CD14-positive monocyte (primary cell): ENCODE results near the gene ATP6V0E1. TPM values are rescaled to one million over a fixed set of nuclear protein-coding genes. Genes with fewer than 3 reads are reported as not detected.

ENCODE experiments used
- DNase-seq, 3 donors: peaks; one replicate each; pipeline ENCODE4 v3.0.0-alpha.2; 2011 to 2022
- H2AFZ ChIP-seq: 2 replicates; pipeline ENCODE4 v1.6.0; 2012; ENCODE audit warnings: mild to moderate bottlenecking, low read depth, low read length, inconsistent platforms; ENCODE audit not compliant: insufficient read depth, poor library complexity, severe bottlenecking
- H3K27ac ChIP-seq, 2 donors: 1 replicate in 1 of 2; 2 replicates in 1 of 2; pipeline ENCODE4 v1.5.1; 2012 to 2013; ENCODE audit warnings: low read length in 2 of 2, control low read depth in 1 of 2, inconsistent platforms in 1 of 2, low read depth in 1 of 2, mild to moderate bottlenecking in 1 of 2
- H3K27me3 ChIP-seq, 2 donors: one replicate each; pipeline versions ENCODE4 v1.6.0 to v1.6.1; 2011 to 2013; ENCODE audit warnings: low read length in 2 of 2; ENCODE audit not compliant: control insufficient read depth in 2 of 2, insufficient read depth in 2 of 2
- H3K36me3 ChIP-seq, 2 donors: replicated peaks in 1 of 2; 1 replicate in 1 of 2; 2 replicates in 1 of 2; pipeline versions ENCODE4 v1.5.1 to v1.6.1; 2012 to 2013; ENCODE audit warnings: low read length in 2 of 2, control low read depth in 1 of 2, inconsistent platforms in 1 of 2, mild to moderate bottlenecking in 1 of 2; ENCODE audit not compliant: insufficient read depth in 2 of 2, control insufficient read depth in 1 of 2
- H3K4me1 ChIP-seq, 2 donors: 1 replicate in 1 of 2; 2 replicates in 1 of 2; pipeline versions ENCODE4 v1.5.1 to v1.6.1; 2012 to 2013; ENCODE audit warnings: low read length in 2 of 2, control low read depth in 1 of 2, inconsistent platforms in 1 of 2, mild to moderate bottlenecking in 1 of 2, moderate library complexity in 1 of 2; ENCODE audit not compliant: insufficient read depth in 2 of 2, control insufficient read depth in 1 of 2
- H3K4me2 ChIP-seq: replicated peaks from 2 replicates; pipeline ENCODE3; 2012; ENCODE audit warnings: low read length, moderate library complexity, mild to moderate bottlenecking; ENCODE audit not compliant: poor library complexity, severe bottlenecking; ENCODE audit errors: extremely low read depth
- H3K4me3 ChIP-seq, 3 experiments: fragments of 200-600 bp in 1 of 3; sonication (generic) in 1 of 3; replicated peaks in 1 of 3; 1 replicate in 2 of 3; 2 replicates in 1 of 3; pipeline ENCODE4 v1.5.1; 2011 to 2013; ENCODE audit warnings: low read length in 3 of 3, mild to moderate bottlenecking in 3 of 3, control low read depth in 2 of 3, low read depth in 2 of 3, inconsistent platforms in 1 of 3, moderate library complexity in 1 of 3
- H3K79me2 ChIP-seq: 2 replicates; pipeline ENCODE4 v1.6.0; 2012; ENCODE audit warnings: mild to moderate bottlenecking, control low read depth, inconsistent platforms, low read length, moderate library complexity; ENCODE audit not compliant: insufficient read depth
- H3K9ac ChIP-seq: 2 replicates; pipeline ENCODE4 v1.6.0; 2017; ENCODE audit warnings: low read length, mild to moderate bottlenecking; ENCODE audit not compliant: insufficient read depth, poor library complexity, severe bottlenecking
- H3K9me3 ChIP-seq, 2 donors: replicated peaks in 1 of 2; 1 replicate in 1 of 2; 2 replicates in 1 of 2; pipeline versions ENCODE4 v1.5.1 to v1.6.1; 2012 to 2013; ENCODE audit warnings: low read length in 2 of 2, control low read depth in 1 of 2; ENCODE audit not compliant: control insufficient read depth in 1 of 2, insufficient read depth in 1 of 2
- H4K20me1 ChIP-seq: 2 replicates; pipeline ENCODE4 v1.6.0; 2012; ENCODE audit warnings: mild to moderate bottlenecking, low read length, control low read depth, moderate library complexity; ENCODE audit not compliant: insufficient read depth
- H3K27ac Mint-ChIP-seq, 7 donors: one replicate each; pipeline ENCODE4 v1.8.0; 2020; ENCODE audit warnings: mild to moderate bottlenecking in 7 of 7, mixed read lengths in 7 of 7, moderate library complexity in 6 of 7, inconsistent platforms in 2 of 7
- H3K27me3 Mint-ChIP-seq, 3 donors: one replicate each; pipeline ENCODE4 v1.8.0; 2021 to 2022; ENCODE audit warnings: low read depth in 3 of 3, mild to moderate bottlenecking in 3 of 3, mixed read lengths in 3 of 3, moderate library complexity in 3 of 3, inconsistent platforms in 1 of 3
- H3K36me3 Mint-ChIP-seq, 2 donors: one replicate each; pipeline ENCODE4 v1.8.0; 2020; ENCODE audit warnings: mixed read lengths in 2 of 2, inconsistent platforms in 1 of 2, mild to moderate bottlenecking in 1 of 2
- H3K4me1 Mint-ChIP-seq: one replicate; pipeline ENCODE4 v1.8.0; 2020; ENCODE audit warnings: mild to moderate bottlenecking, mixed read lengths
- H3K4me3 Mint-ChIP-seq, 2 donors: one replicate each; pipeline ENCODE4 v1.8.0; 2020; ENCODE audit warnings: mild to moderate bottlenecking in 2 of 2, mixed read lengths in 2 of 2, moderate library complexity in 1 of 2
- H3K9me3 Mint-ChIP-seq, 7 donors: one replicate each; pipeline ENCODE4 v1.8.0; 2020 to 2022; ENCODE audit warnings: mixed read lengths in 7 of 7, mild to moderate bottlenecking in 6 of 7, moderate library complexity in 6 of 7, inconsistent platforms in 2 of 7
- CTCF ChIP-seq: fragments of 200-600 bp; IDR thresholded peaks from one replicate; pipeline ENCODE4 v1.8.0; 2022; ENCODE audit warnings: antibody characterized with exemption, mild to moderate bottlenecking
- WGBS: methylation state at CpG from one replicate; pipeline ENCODE4 v1.1.5; 2013; ENCODE audit warnings: missing lambda C conversion rate; ENCODE audit not compliant: insufficient coverage; 5-methylcytosine and 5-hydroxymethylcytosine counted together
- intact Hi-C, 2 donors: fragments of 100-400 bp; cut with micrococcal nuclease; formaldehyde crosslinking; loops; one replicate each; pipeline versions ENCODE4 v1.15.0 to v1.15.1; 2023
- polyA plus RNA-seq, 3 donors: library from polyadenylated mRNA; depleted of rRNA in 1 of 3; unstranded in 2 of 3; stranded (reverse) in 1 of 3; fragments of 300-500 nt in 2 of 3; fragments of >200 nt in 1 of 3; fragmentation: Illumina TruSeq in 2 of 3; gene quantifications; 1 replicate in 2 of 3; 2 replicates in 1 of 3; pipeline ENCODE4 v1.2.3, GENCODE V29; 2012 to 2021

ATP6V0E1 gene
- polyA plus RNA-seq, 3 donors, result 216 to 760 (median 698) TPM

GRCh38 chr5:172971482-172971881 is 12.1 kb upstream of the ATP6V0E1 start:
- H3K4me1 ChIP-seq, result peaks cover 25 to 29% of the 10 kb centered on the region in 2 donors
- no peak for DNase-seq
- peaks cover 1 to 3% of the 10 kb centered on the region in 2 donors for H3K36me3 Mint-ChIP-seq
- no peaks in the 10 kb centered on the region for H3K9me3 ChIP-seq
- intact Hi-C loops, result loop anchor here in 1 of 2 donors (10.0 kb wide), 1 partner anchor 233 kb away; no protein-coding TSS in a partner anchor
- peaks cover 0 to 2% (median 0%) of the 10 kb centered on the region in 7 donors for H3K9me3 Mint-ChIP-seq
- no peak overlapping the region for H2AFZ ChIP-seq
- H3K27me3 Mint-ChIP-seq, result peaks cover 0 to 2% (median 0%) of the 10 kb centered on the region in 3 donors
- no peaks in the 10 kb centered on the region for H3K79me2 ChIP-seq
- TF ChIP-seq CTCF, result no peak
- peaks cover 22% of the 10 kb centered on the region for H3K4me1 Mint-ChIP-seq
- H3K27ac Mint-ChIP-seq, result no peak overlapping the region
- H3K4me3 ChIP-seq, result no peak overlapping the region
- no peak overlapping the region for H3K9ac ChIP-seq
- no peaks in the 10 kb centered on the region for H3K36me3 ChIP-seq
- no peak overlapping the region for H3K4me2 ChIP-seq
- 100% methylated on average over 1 of the region's 3 CpGs for WGBS
- H3K27me3 ChIP-seq, result no peaks in the 10 kb centered on the region
- no peak overlapping the region for H3K27ac ChIP-seq
- H4K20me1 ChIP-seq, result no peaks in the 10 kb centered on the region
- no peak overlapping the region for H3K4me3 Mint-ChIP-seq

- intact Hi-C loops, result loop anchor here in 1 of 2 donors (10.0 kb wide), 1 partner anchor 232 kb away; no protein-coding TSS in a partner anchor
- no peak overlapping the region for H3K27ac Mint-ChIP-seq
- peaks cover 25 to 29% of the 10 kb centered on the region in 2 donors for H3K4me1 ChIP-seq
- H3K27me3 Mint-ChIP-seq, result peaks cover 0 to 5% (median 0%) of the 10 kb centered on the region in 3 donors
- H3K9me3 Mint-ChIP-seq, result peaks cover 0 to 2% (median 0%) of the 10 kb centered on the region in 7 donors
- no peak overlapping the region for H2AFZ ChIP-seq
- DNase-seq, result no peak
- no peaks in the 10 kb centered on the region for H4K20me1 ChIP-seq
- no peaks in the 10 kb centered on the region for H3K79me2 ChIP-seq
- H3K27ac ChIP-seq, result no peak overlapping the region
- no peak overlapping the region for H3K4me3 Mint-ChIP-seq
- no peaks in the 10 kb centered on the region for H3K9me3 ChIP-seq
- H3K9ac ChIP-seq, result no peak overlapping the region
- H3K4me3 ChIP-seq, result no peak overlapping the region
- H3K36me3 Mint-ChIP-seq, result no peaks in the 10 kb centered on the region
- peaks cover 0 to 6% of the 10 kb centered on the region in 2 donors for H3K27me3 ChIP-seq
- H3K4me1 Mint-ChIP-seq, result peaks cover 22% of the 10 kb centered on the region
- no peak overlapping the region for H3K4me2 ChIP-seq
- no peaks in the 10 kb centered on the region for H3K36me3 ChIP-seq
- TF ChIP-seq CTCF, result no peak
- no CpG with 5 or more reads among the region's 5 CpGs for WGBS
These were observed 11.0 kb upstream of the ATP6V0E1 start for GRCh38 chr5:172972552-172972951.
